H9 (cell line): Measurements from ENCODE around the gene IQSEC1. TPM values are rescaled to one million over a fixed set of nuclear protein-coding genes. Genes with fewer than 3 reads are reported as not detected.

ENCODE experiments used
- DNase-seq: peaks from one replicate; pipeline ENCODE4 v3.0.0-alpha.2; 2017
- H2AFZ ChIP-seq: one replicate; pipeline ENCODE4 v1.6.1; 2013; ENCODE audit warnings: mild to moderate bottlenecking, low read length, control low read depth, moderate library complexity
- H2AK5ac ChIP-seq: 2 replicates; pipeline ENCODE4 v1.6.1; 2013; ENCODE audit warnings: low read length, control low read depth, mixed read lengths; ENCODE audit not compliant: insufficient read length
- H2BK120ac ChIP-seq: one replicate; pipeline ENCODE4 v1.6.1; 2013; ENCODE audit warnings: low read depth, mild to moderate bottlenecking, low read length, control low read depth, inconsistent platforms; ENCODE audit not compliant: poor library complexity, severe bottlenecking
- H2BK12ac ChIP-seq: 2 replicates; pipeline ENCODE4 v1.6.1; 2013; ENCODE audit warnings: low read length, control low read depth, mixed read lengths, low read depth; ENCODE audit not compliant: insufficient read length
- H2BK15ac ChIP-seq: 2 replicates; pipeline ENCODE4 v1.6.1; 2013; ENCODE audit warnings: low read depth, low read length, control low read depth
- H2BK20ac ChIP-seq: one replicate; pipeline ENCODE4 v1.6.1; 2013; ENCODE audit warnings: low read depth, mild to moderate bottlenecking, low read length, control low read depth, inconsistent platforms; ENCODE audit not compliant: poor library complexity, severe bottlenecking
- H2BK5ac ChIP-seq: 2 replicates; pipeline ENCODE4 v1.6.1; 2013; ENCODE audit warnings: low read length, control low read depth, mixed read lengths; ENCODE audit not compliant: insufficient read length
- H3K14ac ChIP-seq: 2 replicates; pipeline ENCODE4 v1.6.1; 2013; ENCODE audit warnings: low read length, control low read depth; ENCODE audit not compliant: insufficient read depth
- H3K18ac ChIP-seq: 2 replicates; pipeline ENCODE4 v1.6.1; 2013; ENCODE audit warnings: low read depth, mild to moderate bottlenecking, mixed read lengths, low read length, control low read depth; ENCODE audit not compliant: insufficient read length
- H3K23ac ChIP-seq: 2 replicates; pipeline ENCODE4 v1.6.1; 2013; ENCODE audit warnings: low read length, control low read depth, mixed read lengths, low read depth; ENCODE audit not compliant: insufficient read length
- H3K23me2 ChIP-seq: 2 replicates; pipeline ENCODE4 v1.6.1; 2013; ENCODE audit warnings: low read depth, mild to moderate bottlenecking, mixed read lengths, low read length, control low read depth; ENCODE audit not compliant: insufficient read length, poor library complexity, severe bottlenecking
- H3K27ac ChIP-seq: 2 replicates; pipeline ENCODE4 v1.5.1; 2013; ENCODE audit warnings: low read length, control low read depth, mixed read lengths, low read depth; ENCODE audit not compliant: insufficient read length
- H3K27me3 ChIP-seq: 2 replicates; pipeline ENCODE4 v1.6.1; 2013; ENCODE audit warnings: low read length, control low read depth, inconsistent platforms; ENCODE audit not compliant: insufficient read depth
- H3K4ac ChIP-seq: 2 replicates; pipeline ENCODE4 v1.6.1; 2013; ENCODE audit warnings: low read depth, mild to moderate bottlenecking, control low read depth, inconsistent platforms, low read length, moderate library complexity
- H3K4me1 ChIP-seq: 2 replicates; pipeline ENCODE4 v1.6.1; 2013; ENCODE audit warnings: low read length, control low read depth, inconsistent platforms; ENCODE audit not compliant: insufficient read depth
- H3K4me2 ChIP-seq: 2 replicates; pipeline ENCODE4 v1.6.1; 2013; ENCODE audit warnings: low read length, control low read depth, mixed read lengths; ENCODE audit not compliant: insufficient read length, insufficient read depth
- H3K56ac ChIP-seq: 2 replicates; pipeline ENCODE4 v1.6.1; 2013; ENCODE audit warnings: low read depth, mild to moderate bottlenecking, mixed read lengths, low read length, control low read depth; ENCODE audit not compliant: insufficient read length
- H3K79me1 ChIP-seq: 2 replicates; pipeline ENCODE4 v1.6.1; 2013; ENCODE audit warnings: low read depth, mild to moderate bottlenecking, moderate library complexity, low read length, control low read depth, inconsistent platforms; ENCODE audit not compliant: insufficient read depth, poor library complexity, severe bottlenecking
- H3K79me2 ChIP-seq: 2 replicates; pipeline ENCODE4 v1.6.1; 2013; ENCODE audit warnings: low read length, control low read depth, inconsistent platforms; ENCODE audit not compliant: insufficient read depth
- H3K9ac ChIP-seq: 2 replicates; pipeline ENCODE4 v1.6.1; 2013; ENCODE audit warnings: low read length, control low read depth, mixed read lengths; ENCODE audit not compliant: insufficient read length; ENCODE audit errors: extremely low read depth
- H3K9me3 ChIP-seq: one replicate; pipeline ENCODE4 v1.6.1; 2013; ENCODE audit warnings: low read depth, low read length, inconsistent platforms; ENCODE audit not compliant: control insufficient read depth
- H3T11ph ChIP-seq: one replicate; pipeline ENCODE4 v1.6.1; 2013; ENCODE audit warnings: mild to moderate bottlenecking, low read length, control low read depth, inconsistent platforms
- H4K20me1 ChIP-seq: one replicate; pipeline ENCODE4 v1.6.1; 2013; ENCODE audit not compliant: control insufficient read depth, insufficient read length, insufficient read depth
- H4K5ac ChIP-seq: 2 replicates; pipeline ENCODE4 v1.6.1; 2013; ENCODE audit warnings: low read depth, mild to moderate bottlenecking, mixed read lengths, low read length, control low read depth; ENCODE audit not compliant: insufficient read length
- H4K8ac ChIP-seq: replicated peaks from 2 replicates; pipeline ENCODE4 v1.6.1; 2013; ENCODE audit warnings: low read length, control low read depth, mixed read lengths, low read depth; ENCODE audit not compliant: insufficient read length
- H4K91ac ChIP-seq: 2 replicates; pipeline ENCODE4 v1.6.1; 2013; ENCODE audit warnings: low read depth, mild to moderate bottlenecking, moderate library complexity, mixed read lengths, low read length, control low read depth; ENCODE audit not compliant: insufficient read length
- H3K27ac Mint-ChIP-seq, 3 experiments: 2 replicates in 2 of 3; 3 replicates in 1 of 3; pipeline ENCODE4 v1.8.0; 2020 to 2021; ENCODE audit warnings: mixed read lengths in 3 of 3, mild to moderate bottlenecking in 1 of 3, moderate library complexity in 1 of 3
- H3K27me3 Mint-ChIP-seq: 2 replicates; pipeline ENCODE4 v1.8.0; 2021; ENCODE audit warnings: low read depth, mild to moderate bottlenecking, moderate library complexity, mixed read lengths
- H3K36me3 Mint-ChIP-seq, 3 experiments: 2 replicates in 2 of 3; 3 replicates in 1 of 3; pipeline ENCODE4 v1.8.0; 2020 to 2021; ENCODE audit warnings: low read depth in 3 of 3, mixed read lengths in 3 of 3; ENCODE audit not compliant: insufficient read depth in 1 of 3
- H3K4me1 Mint-ChIP-seq, 2 experiments: 2 replicates each; pipeline ENCODE4 v1.8.0; 2020; ENCODE audit warnings: mixed read lengths in 2 of 2
- H3K4me3 Mint-ChIP-seq, 2 experiments: 2 replicates in 1 of 2; 3 replicates in 1 of 2; pipeline ENCODE4 v1.8.0; 2020 to 2021; ENCODE audit warnings: mild to moderate bottlenecking in 2 of 2, mixed read lengths in 2 of 2, moderate library complexity in 1 of 2
- H3K9me3 Mint-ChIP-seq, 2 experiments: 2 replicates in 1 of 2; 3 replicates in 1 of 2; pipeline ENCODE4 v1.8.0; 2020; ENCODE audit warnings: mild to moderate bottlenecking in 2 of 2, mixed read lengths in 2 of 2, moderate library complexity in 1 of 2
- WGBS: extraction: QIAGEN DNeasy Blood & Tissue Kit; methylation state at CpG from one replicate; pipeline ENCODE4 v1.1.7; 2013; ENCODE audit warnings: missing lambda C conversion rate, low lambda C conversion rate, mixed read lengths; ENCODE audit not compliant: insufficient read length; ENCODE audit errors: extremely low coverage; 5-methylcytosine and 5-hydroxymethylcytosine counted together
- total RNA-seq: library from RNA; stranded (reverse); gene quantifications from 2 replicates; pipeline ENCODE4 v1.2.1, GENCODE V29; 2021
- TF ChIP-seq, protein P1 (sequence below): fragments of 200-600 bp; sonication (generic); conservative IDR thresholded peaks from 3 replicates; pipeline ENCODE4 v1.8.0; 2021; ENCODE audit warnings: antibody characterized with exemption, mild to moderate bottlenecking

Gene IQSEC1
- total RNA-seq, 1 experiment from 2014 or later = 19.1 TPM

DNA sequence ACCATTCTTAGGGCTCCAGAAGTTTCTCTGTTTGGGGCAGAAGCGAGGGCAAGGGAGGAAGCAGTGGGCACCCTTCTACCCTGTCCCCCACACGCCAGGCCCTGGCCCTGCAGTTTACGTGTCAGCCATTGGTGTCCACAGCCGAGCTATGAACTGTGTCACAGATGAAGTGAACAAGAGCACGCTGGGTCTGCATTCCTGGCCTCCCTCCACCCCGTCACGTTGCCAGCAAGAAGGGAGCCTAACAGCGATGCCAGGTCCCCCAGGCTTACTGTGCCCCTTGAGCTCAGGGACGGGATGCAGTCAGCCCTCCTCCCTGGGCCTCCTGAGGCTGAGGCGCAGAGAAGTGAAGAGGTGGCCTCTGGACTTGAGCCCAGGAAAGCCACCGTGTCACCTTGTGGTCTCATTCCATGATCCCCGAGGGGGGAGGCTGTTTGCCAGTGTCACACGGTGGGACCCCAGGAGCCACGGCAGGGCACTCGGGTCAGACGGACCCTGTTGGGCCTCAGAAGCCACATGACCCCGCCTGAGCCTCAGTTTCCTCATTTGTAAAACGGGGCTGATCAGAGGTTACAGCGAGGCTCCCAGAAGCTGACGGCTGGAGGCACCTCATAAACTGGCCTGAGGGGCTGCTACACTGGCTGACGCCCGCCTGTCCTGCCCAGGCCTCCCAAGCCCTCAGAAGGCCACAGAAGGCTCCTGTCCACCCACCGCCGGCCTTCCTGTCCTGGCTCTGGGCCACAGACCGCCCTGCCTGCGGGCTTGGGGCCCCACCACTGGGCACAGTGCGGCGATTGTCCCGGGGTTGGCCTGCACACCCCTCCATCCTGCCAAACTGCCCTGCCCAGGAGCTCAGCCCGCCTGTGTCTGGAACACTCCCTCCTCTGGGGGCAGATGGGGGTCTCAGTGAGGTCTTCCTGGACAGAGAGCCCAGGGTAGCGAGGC, 18.6 kb downstream of the IQSEC1 start:
- Histone ChIP-seq H3K27ac (no peak overlapping the region), H2BK120ac (no peak overlapping the region), H2AFZ (no peak overlapping the region), H4K20me1 (no peaks in the 10 kb centered on the region), H3K4me2 (no peak overlapping the region), H2BK12ac (no peak overlapping the region), H3T11ph (no peak overlapping the region), H2AK5ac (no peak overlapping the region), H4K5ac (no peak overlapping the region), H3K18ac (no peak overlapping the region), H2BK20ac (no peak overlapping the region), H3K27me3 (no peaks in the 10 kb centered on the region; the same call in 1 of the 2 replicates), H3K23me2 (no peaks in the 10 kb centered on the region), H3K9ac (no peak overlapping the region), H4K8ac (no peak overlapping the region), H3K4me1 (no peaks in the 10 kb centered on the region), H3K56ac (no peak overlapping the region), H3K4ac (no peak overlapping the region), H3K14ac (no peak overlapping the region), H3K9me3 (no peaks in the 10 kb centered on the region), H2BK5ac (no peak overlapping the region), H2BK15ac (no peak overlapping the region), H3K79me1 (no peaks in the 10 kb centered on the region), H3K23ac (no peak overlapping the region), H3K79me2 (no peaks in the 10 kb centered on the region), H4K91ac (no peak overlapping the region)
- Mint-ChIP-seq H3K27ac (peak overlapping the region in 1 of 3 experiments; percentile 94; a peak in 2 of 7 replicates), H3K27me3 (no peaks in the 10 kb centered on the region; the same call in 1 of the 2 replicates), H3K36me3 (no peaks in the 10 kb centered on the region; a peak in 2 of 7 replicates), H3K4me3 (no peak overlapping the region), H3K9me3 (no peaks in the 10 kb centered on the region), H3K4me1 (peaks cover 18 to 23% of the 10 kb centered on the region in 2 experiments)
- TF ChIP-seq, protein P1, sequence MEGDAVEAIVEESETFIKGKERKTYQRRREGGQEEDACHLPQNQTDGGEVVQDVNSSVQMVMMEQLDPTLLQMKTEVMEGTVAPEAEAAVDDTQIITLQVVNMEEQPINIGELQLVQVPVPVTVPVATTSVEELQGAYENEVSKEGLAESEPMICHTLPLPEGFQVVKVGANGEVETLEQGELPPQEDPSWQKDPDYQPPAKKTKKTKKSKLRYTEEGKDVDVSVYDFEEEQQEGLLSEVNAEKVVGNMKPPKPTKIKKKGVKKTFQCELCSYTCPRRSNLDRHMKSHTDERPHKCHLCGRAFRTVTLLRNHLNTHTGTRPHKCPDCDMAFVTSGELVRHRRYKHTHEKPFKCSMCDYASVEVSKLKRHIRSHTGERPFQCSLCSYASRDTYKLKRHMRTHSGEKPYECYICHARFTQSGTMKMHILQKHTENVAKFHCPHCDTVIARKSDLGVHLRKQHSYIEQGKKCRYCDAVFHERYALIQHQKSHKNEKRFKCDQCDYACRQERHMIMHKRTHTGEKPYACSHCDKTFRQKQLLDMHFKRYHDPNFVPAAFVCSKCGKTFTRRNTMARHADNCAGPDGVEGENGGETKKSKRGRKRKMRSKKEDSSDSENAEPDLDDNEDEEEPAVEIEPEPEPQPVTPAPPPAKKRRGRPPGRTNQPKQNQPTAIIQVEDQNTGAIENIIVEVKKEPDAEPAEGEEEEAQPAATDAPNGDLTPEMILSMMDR = no peak
- WGBS = no CpG with 5 or more reads among the region's 31 CpGs
- no peak for DNase-seq
